Peyer's patch (tissue), 4 donors: Measurements from ENCODE around the gene CMPK1.

Experiments used
- CTCF ChIP-seq, 6 experiments: fragments of 450-650 bp in 4 of 6; fragments of 200-600 bp in 2 of 6; sonication (generic) in 1 of 6; IDR thresholded peaks; one replicate each; pipeline ENCODE4 v1.5.1; 2017 to 2019; ENCODE audit warnings: antibody characterized with exemption in 6 of 6, mild to moderate bottlenecking in 3 of 6, moderate library complexity in 1 of 6
- POLR2A ChIP-seq, 2 donors: fragments of 450-650 bp; IDR thresholded peaks; one replicate each; pipeline ENCODE4 v1.5.1; 2017; ENCODE audit warnings: antibody characterized with exemption in 2 of 2, mild to moderate bottlenecking in 2 of 2, moderate library complexity in 2 of 2

- TF ChIP-seq CTCF (IDR thresholded peaks at IDR 0.05) (no peak), POLR2A (IDR thresholded peaks at IDR 0.05) (no peak)
Observed at GRCh38 chr1:47330212-47330611, 3.4 kb upstream of the CMPK1 start.
